Stimulated activated CD8-positive, alpha-beta memory T cell treated with anti-CD3 and anti-CD28 coated beads, Interleukin-4, amount 100 ng/mL, for 24 hours (primary cell): ENCODE measurements around the gene GPR180.

Experiments used
- DNase-seq: peaks from one replicate; pipeline ENCODE4 v3.0.0-alpha.2; 2020; ENCODE audit warnings: low read depth

Gene GPR180

DNA sequence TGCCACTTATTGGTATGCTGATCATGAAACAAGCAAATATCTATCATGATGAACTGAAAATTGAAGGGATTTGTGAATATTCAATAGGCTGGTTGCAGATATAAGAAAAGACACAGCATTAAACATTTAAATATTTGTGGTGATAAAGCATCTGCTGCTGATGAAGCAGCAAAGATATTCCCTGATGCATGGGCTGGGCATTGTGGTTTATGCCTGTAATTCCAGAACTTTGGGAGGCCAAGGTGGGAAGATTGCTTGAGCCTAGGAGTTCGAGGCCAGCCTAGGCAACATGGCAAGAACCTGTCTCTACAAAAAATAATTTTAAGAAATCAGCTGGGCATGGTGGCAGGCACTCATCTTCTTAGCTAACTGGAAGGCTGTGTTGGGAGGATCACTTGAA lies 54.5 kb downstream of the GPR180 start:
- DNase-seq: no peak

DNA sequence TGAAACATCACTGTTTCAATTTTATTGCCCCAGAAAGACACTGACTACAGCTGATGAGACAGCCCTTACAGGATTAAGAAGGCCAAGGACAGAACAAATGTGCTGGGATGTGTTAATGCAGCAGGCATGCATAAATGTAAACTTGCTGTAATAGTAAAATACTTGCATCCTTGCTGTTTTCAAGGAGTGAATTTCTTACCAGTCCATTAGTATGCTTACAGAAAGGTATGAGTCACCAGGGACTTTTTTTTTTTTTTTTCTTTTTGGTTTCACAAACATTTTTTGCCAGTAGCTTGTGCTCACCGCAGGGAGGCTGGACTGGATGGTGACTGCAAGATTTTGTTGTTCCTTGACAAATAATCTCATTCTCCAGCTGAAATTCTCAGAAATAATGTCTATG lies 55.1 kb downstream of the GPR180 start:
- no peak for DNase-seq

DNA sequence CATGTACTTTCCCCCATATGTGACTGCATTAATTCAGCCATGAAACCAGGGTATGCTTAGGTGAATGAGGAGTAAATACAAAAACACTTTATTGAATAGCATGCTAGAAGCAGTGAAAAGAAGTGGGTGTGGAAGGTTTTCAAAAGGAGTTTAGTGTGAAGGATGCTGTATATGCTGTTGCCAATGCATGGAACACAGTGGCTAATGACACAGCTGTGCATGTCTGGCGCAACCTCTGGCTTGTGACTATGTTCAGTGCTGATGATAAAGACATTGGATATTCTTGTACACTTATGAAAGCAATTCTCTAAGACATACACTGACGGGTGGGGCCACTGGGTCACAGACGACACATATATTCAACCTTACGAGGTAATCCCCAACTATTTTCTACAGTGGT lies 55.5 kb downstream of the GPR180 start:
- DNase-seq: no peak

DNA sequence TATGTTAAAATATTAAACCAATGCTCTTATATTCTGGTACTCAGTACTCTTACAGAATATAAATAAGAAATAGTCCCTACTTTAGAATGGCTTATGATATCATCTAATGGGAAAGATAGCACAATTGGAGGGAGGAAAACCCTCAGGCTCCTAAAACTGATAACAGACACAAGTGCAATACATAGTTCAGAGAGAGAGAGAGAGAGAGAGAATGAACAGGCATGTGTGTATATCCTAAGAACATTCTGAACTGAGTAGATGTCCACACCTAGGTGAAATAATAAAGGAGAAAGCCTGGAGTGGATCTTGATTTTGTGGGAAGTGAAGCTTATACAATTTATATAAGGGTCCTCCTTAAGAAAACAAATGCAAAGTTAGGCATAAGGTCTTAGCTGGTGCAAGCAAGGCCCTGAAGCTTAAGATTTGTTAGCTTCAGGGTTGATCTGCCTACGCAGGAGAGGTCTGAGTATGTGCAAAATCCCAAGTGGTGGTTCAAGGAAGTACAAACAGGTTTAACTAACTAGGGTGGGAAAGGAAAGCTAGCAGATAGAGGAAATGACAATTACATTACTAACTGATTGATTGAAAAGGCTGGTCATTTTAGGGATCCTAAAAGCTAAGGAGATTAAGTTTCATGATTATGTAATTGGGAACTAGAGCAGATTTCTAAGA lies 57.4 kb downstream of the GPR180 start:
- DNase-seq: no peak

DNA sequence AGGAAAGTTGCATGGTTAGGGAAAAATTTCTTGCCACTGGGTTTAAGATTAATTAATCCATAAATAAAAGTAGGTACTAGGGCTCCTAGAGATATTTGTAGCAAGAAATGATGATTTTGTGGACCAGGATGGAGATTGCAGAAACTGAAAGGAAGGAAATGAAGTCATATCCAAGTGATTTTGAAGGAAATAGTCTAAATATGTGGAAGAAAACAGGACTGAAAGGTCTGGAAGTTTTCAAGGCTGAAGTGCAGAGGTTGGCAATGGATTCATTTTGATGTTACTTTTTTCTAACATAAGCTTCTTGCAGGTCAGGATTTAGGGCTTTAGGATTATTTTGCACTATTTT lies 57.9 kb downstream of the GPR180 start:
- no peak for DNase-seq

DNA sequence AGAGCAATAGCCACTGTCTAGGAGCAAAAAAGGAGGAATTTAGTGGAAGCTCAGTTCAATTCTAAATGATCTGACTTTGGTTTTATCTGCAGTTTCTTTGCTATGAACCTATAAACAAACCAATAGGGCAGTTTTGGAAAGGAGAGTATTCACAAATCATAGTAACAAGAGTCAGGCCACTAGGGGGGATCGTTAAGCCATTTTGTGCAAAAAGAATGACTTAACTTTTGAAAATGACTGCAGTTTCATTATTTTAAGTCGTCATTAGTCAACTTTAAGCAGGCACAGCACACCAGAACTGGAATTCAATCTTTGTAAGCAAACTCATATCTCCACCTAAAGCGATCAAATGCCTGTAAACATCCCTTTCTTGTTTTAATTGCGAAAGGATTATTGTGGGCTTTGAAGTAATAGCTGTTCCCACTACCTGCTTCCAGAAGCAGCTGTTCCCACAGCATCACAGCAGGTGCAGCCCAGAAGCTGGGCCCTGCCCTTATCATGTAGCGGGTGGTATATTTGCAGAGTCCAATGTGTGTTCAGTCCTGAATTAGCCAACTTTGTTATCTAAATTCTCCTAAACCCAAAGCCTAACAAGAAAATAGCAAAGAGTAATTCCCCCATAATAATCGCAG lies 59.2 kb downstream of the GPR180 start:
- no peak for DNase-seq

DNA sequence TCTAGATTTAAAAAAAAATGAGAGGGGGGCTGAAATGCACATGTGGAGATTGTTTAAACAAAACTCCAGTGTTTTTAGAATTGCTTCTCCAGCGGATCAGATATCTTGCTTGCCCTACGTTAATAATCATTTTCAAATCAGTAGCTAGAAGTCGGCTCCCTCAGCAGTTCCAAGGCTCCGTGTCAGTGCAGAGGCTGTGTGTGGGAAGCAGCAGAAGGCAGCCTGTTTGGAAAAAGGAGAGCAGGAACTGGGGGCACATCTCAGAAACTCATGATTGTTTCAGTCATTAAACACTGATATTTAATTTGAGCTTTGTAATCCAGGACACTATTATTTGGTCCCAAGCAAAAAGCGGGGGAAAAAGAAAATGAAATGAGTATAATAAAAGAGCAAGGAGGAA lies 59.7 kb downstream of the GPR180 start:
- DNase-seq: no peak

DNA sequence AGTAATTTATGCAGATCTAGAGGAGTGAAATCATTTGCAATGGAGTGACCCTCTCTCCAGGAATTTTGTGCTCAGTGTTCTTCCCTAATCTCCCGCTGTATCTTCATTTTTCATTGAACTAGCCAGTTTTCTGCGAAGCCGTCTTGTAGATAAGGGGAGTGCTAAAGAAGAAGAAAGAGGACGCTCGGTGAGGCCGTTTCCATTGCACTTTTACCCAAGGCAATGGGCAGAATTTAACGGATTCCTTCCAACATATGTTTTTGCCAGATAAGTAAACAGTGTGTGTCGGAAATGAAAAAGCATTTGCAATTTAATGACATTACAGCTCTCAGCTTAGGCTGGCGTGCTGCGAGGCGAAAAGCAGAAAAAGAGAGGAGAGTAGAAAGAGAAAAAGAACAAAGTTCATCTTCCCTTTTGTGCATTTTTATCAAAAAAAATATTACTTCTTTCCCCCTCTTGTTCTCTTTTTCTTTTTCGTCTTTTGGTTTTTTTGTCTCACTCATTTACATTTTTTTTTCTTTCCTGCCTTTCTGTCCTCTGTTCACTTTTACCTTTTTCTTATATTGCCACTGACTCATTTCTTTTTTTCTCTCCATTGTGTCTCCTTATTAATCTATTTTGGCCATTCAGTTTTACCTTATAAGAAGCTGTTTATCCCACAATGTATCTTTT lies 60.8 kb downstream of the GPR180 start:
- DNase-seq: no peak

DNA sequence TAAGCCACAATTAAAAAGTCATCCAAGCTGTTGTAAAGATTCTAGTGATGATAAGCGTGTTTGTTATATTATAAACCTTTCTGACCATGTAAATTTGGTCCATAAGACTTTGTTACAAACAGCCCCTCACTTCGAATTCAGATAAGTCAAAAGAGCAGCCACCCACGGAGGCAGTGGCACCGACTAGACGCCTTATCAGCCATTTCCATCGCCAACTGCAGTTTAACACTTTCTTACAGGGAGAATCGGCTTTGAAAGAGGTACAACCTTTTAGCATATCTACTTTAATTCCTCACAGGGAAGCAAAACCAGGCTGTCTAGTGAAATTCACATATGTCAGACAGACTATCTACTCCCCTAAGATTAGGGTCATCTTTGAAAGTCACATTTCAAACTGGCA lies 63.2 kb downstream of the GPR180 start:
- no peak for DNase-seq

DNA sequence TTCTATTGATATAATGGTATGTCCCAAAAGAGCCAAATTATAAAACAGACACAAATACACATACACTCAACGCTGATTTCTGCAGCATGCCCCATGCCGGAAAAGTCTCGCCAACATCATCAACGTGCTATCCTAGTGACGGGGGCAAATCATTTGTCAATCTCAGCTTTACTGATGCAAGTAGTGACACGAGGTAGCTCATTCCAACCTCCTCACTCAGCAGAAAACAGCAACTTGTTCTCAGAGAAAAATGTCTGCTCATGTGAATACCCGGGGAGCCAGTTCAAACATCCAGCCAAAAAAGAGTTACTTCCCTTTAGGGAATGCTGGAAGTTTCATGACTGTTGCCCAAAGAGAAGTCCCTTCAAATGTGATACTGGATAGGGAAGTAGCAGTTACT lies 64.4 kb downstream of the GPR180 start:
- no peak for DNase-seq

DNA sequence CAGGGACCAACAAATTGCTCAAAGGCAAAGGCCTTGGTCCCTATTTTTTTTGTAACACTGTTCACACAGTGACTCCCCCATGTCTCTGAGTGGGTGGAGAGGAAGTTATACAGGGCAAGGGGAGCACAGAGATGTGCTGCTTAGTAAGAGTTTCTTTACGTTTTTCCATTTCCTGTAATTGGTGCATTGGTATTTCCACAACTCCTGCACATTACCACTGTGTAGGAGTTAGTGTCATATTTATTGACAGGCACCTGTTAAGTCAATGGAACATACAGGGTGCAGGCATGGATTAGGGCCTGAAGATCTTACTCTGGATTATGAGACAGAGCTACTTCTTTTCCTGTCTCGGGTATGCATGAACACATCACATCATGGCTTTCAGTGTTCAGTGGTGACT lies 65.5 kb downstream of the GPR180 start:
- no peak for DNase-seq

DNA sequence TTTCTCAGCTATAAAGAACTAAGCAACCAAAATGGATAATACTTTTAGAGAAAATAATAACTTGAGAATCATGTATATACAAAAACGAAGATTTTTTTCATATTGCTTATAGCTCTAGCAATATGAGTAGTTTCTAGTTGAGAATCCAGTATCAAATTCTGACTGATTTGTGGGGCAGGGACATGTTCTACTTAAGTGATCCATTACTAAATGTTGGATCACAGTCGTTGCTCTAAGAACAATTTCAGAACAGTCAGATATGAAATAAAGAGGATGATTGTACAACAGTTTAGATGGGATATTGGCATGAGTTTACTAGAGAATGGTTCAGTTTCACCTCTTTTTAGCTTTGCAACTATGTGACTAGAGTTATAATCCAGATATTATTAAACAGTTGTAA lies 70.7 kb downstream of the GPR180 start:
- no peak for DNase-seq

DNA sequence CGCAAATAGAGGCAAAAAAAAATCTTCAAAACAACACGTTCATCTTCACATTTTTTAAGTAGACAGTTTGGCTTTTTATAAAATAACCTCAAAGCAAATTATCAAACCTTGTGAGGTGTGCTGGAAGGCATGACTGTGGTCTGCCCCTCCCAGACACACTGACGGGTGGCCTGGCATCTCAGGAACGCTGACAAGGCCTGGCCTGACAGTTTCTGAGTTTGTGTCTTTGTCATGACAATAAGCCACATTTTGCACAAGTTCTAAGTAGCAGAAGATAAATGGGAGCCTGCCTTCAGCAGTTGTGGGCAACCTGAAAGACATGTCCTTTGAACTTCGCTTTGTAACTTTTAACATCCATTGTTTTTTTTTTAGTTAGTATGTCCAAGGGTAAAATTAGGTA lies 72.2 kb downstream of the GPR180 start:
- DNase-seq: no peak

DNA sequence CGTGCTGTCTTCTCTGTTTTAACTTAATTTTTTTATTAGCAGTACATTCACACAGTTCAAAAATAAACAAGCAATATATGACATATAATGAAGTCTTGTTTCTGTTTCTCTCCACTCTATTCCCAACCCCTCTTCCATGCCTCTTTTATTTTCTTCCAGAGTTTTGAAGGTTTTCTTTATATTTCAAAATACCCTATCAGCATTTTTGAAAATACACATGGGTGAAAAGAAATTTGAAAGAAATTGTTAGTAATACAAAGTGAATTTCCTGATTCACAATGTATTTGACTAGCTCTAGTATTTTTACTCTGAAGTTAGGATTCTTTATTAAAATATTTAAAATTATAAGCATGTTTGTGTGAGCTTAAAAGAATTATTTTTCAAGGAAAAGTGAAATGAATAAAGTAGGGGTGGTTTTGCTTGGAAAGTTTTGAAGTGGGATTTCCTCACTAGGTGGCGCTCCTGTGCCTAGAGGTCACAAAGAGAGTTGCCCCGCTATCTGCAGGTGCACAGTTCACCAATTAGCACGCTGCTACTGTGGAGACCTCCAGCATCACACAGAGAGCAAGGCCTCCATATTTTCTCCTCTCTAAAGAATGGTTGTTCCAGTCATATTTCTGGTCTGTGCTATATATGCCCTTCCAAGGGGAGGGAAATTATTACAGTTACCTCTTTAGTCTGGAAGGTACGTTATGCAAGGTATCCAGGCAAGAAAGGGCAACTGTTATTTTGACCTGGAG lies 73.1 kb downstream of the GPR180 start:
- DNase-seq: peak; percentile 29

DNA sequence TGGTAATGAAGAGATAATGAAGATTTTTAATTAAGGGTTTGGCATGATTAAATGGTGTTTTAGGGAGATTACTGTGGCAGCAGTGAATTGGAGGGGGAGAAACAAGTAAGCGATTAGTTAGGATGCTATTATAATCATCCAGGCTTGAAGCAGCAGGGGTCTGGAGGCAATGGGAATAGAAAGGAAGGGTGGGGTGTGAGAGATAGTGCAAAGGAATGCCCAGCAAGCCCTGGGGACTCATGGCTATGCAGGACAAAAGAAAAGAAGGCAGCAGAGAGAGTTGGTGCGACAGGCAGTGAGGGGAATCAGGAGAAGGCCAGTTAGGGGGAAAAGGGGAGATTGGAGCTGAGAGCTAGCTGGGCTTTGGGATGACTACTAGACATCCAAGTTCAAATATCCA lies 76.1 kb downstream of the GPR180 start:
- no peak for DNase-seq

DNA sequence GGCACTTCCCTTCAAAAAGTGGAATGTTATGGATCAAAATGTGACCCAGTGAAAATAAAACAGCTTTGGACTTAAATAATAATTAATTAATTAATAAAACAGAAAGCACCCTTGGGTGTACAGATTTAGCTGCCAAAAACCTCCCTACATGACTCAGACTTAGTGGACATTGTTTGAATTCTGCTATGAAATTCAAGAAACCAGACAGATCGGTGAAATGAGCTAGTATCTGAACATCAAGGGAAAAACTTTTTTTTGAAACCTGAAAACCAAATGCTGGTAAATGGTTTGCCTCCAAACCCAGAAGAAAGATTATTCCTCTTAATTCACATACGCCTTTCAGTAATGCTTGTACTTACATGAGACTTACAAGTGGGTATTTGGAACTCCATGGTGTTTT lies 77.2 kb downstream of the GPR180 start:
- DNase-seq: no peak

DNA sequence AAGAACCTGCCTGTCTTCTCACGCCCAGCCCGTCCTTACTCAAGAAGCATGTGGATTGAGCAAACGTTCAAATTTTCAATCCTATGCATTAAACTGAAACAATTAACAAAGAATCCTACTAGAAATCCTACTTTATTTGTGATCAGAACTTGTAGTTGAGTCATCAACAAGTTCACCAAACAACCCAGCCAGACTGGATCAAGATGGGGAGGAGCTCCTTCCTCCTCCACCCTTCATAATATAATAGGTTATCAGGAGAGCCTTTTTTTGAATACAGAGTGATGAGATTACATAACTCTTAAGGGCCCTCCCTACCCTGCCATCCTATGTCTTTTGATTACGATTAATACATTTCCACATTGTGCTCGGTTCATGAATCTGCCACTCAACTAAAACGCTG lies 78.0 kb downstream of the GPR180 start:
- no peak for DNase-seq

DNA sequence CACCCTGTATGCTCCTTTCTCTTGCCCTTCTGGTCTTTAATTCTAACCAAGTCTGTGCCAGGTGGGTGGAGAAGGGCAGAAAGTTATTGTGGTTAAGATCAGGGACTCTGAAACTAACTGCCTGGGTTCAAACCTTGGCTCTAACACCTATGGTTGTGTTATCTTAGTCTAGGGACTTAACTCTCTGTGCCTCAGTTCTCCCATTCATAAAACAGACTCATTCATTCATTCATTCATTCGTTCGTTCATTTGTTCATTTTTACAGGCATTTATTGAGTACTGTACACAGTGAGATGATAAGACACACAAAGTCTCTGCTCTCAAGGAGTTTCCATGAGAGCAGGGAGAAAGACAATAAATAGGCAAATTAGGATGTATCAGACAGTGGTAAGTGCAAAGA lies 80.6 kb downstream of the GPR180 start:
- DNase-seq: no peak

DNA sequence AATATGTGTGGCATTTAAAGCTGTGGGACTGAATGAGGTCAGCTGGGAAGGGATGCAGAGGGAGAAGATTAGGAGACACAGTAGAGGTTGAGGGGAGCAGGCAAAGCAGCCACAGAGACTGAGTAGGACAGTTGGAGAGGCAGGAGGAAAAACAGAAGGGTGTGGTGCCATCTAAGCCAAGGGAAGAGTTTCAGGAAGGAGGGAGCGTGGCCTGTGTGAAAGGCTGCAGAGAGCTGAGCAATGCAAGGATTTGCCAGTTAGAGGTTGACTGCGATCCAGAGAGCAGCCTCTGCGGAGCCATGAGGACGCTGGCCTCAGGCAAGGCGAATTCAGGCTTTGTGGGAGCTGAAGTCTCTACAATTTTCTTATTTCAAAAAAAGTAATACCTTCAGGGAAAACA lies 81.8 kb downstream of the GPR180 start:
- no peak for DNase-seq
